ENCODE measurements around the gene SEMA7A.

The SEMA7A gene

GRCh38 chr15:74383695-74384565 is 49.8 kb downstream of the SEMA7A start:
- no peak for TF ChIP-seq CTCF (conservative IDR thresholded peaks at IDR 0.05)
- TF ChIP-seq ZFX (IDR thresholded peaks at IDR 0.05), result no peak
- H3K27ac ChIP-seq, result no peak overlapping the region

- H3K27ac ChIP-seq, result no peak overlapping the region
- no peak for TF ChIP-seq CTCF (conservative IDR thresholded peaks at IDR 0.05)
- TF ChIP-seq ZFX (IDR thresholded peaks at IDR 0.05), result no peak
These were observed 50.5 kb downstream of the SEMA7A start for GRCh38 chr15:74383286-74383685.

- TF ChIP-seq CTCF (conservative IDR thresholded peaks at IDR 0.05) (peak; percentile 97), ZFX (IDR thresholded peaks at IDR 0.05) (no peak)
- H3K27ac ChIP-seq, result no peak overlapping the region
These were observed 51.5 kb downstream of the SEMA7A start for GRCh38 chr15:74382004-74382816.

GRCh38 chr15:74381481-74381880 is 52.3 kb downstream of the SEMA7A start:
- TF ChIP-seq ZFX (IDR thresholded peaks at IDR 0.05), result no peak
- no peak for TF ChIP-seq CTCF (conservative IDR thresholded peaks at IDR 0.05)
- H3K27ac ChIP-seq, result no peak overlapping the region

- H3K27ac ChIP-seq, result no peak overlapping the region
- no peak for TF ChIP-seq ZFX (IDR thresholded peaks at IDR 0.05)
- no peak for TF ChIP-seq CTCF (conservative IDR thresholded peaks at IDR 0.05)
These were observed 52.6 kb downstream of the SEMA7A start for GRCh38 chr15:74381190-74381453.

- no peak overlapping the region for H3K27ac ChIP-seq
- no peak for TF ChIP-seq ZFX (IDR thresholded peaks at IDR 0.05)
- no peak for TF ChIP-seq CTCF (conservative IDR thresholded peaks at IDR 0.05)
These were observed 53.2 kb downstream of the SEMA7A start for GRCh38 chr15:74380361-74381189.

Data from C4-2B (cell line).